GM18517 (cell line): Measurements from ENCODE around the gene GAB1.

Experiments used
- ATAC-seq: cut with Tn5 transposase; IDR thresholded peaks from one replicate; pipeline ENCODE4 v1.9.1; 2021; ENCODE audit warnings: mild to moderate bottlenecking, moderate library complexity; ENCODE audit not compliant: unreplicated experiment

The GAB1 gene

DNA sequence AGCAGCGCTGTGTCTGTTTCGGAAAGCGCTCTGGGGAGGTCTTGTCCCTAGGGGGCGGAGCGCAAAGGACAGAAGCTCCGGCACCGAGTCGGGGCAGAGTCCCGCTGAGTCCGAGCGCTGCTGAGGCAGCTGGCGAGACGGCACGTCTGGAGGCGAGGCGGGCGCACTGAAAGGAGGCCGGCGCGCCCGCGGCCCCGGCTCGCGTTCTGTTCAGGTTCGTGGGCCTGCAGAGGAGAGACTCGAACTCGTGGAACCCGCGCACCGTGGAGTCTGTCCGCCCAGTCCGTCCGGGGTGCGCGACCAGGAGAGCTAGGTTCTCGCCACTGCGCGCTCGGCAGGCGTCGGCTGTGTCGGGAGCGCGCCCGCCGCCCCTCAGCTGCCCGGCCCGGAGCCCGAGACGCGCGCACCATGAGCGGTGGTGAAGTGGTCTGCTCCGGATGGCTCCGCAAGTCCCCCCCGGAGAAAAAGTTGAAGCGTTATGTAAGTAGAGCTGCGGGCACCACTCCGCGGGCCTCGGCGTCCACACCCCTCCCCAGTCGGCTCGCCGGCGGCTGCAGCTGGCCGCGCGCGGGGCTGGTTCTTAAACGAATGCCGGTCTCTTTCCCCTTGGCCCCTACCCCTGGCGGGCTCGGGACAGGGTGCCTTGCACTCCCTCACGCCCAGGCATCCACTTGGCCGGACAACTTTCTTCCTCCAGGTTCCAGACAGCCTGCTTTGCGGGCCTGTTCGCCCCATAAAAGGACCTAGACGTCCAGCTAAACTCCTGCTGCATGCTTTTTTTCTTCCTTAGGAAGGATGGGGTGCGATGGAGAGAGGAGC, at the start of gene GAB1:
GAB1 (plus strand) TSS at position 96 of the 819 bp plus-strand sequence; CDS start at position 409, 313 bp downstream.
- ATAC-seq = peak; percentile 69

DNA sequence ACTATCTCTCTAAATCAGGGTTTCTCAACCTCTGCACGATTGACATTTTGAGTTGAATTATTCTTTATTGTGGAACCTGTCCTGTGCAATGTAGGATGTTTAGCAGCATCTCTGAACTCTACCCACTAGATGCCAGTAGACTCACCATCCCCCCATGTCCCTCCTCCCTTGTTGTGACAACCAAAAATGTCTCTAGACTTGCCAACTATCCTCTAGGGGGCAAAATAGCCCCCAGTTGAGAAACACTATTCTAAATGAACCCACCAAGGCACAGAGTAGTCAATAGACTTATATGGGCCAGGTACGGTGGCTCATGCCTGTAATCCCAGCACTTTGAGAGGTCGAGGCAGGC, 49.1 kb upstream of the GAB1 start:
- no peak for ATAC-seq

DNA sequence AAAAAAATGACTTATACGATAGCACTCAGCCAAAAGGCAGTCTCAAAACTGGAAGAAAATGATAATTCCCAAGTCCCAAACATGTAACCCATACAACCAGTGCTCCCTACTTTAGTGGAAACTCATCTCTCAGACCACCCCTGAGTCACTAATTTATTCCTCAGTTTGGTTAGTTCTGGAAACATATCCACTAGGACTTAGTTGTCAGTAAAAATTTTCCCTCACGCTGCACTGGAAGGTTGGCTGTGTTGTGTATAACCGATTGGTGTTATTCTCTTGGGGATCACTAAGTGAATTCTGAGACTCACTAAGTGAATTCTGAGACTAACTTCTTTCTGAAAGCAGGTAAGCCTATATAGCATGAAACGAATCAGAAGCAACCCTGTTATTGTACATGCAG, 48.5 kb upstream of the GAB1 start:
- ATAC-seq = no peak

DNA sequence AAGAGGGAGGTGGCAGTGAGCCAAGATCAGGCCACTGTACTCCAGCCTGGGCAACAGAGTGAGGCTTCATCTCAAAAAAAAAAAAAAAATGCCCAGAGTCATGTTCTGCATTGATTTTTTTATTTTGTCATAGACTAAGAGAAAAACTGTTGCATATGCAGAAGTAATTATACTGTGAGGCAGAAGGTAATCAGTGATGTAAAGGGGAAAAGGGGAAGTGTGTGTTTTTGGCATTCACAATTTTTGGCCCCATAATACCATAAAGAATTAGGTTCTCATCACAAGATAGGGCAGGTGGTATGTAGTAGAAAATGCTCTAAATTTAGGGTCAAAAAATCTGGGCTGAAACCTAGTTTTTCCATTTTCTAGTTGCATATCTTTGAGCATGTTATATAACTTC, 47.3 kb upstream of the GAB1 start:
- ATAC-seq = no peak

DNA sequence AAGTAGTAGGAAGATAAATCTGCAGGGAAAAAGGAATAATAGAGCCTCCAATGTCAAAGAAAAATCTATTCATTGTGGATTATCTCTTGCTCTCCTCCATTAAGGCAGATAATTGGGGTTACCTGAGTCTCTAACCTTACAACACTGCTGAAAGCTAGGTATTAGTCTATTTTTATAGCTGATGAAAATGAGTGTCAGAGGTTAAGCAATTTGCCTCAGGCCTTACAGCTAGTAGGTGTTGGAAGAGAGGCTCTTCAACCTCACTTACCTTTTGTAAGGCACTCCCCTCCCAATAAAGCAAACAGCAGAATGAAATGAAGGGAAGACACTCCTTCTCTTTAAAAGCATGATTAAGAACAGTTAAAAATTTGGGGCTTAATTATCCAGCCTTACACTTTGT, 45.4 kb upstream of the GAB1 start:
- ATAC-seq = no peak

DNA sequence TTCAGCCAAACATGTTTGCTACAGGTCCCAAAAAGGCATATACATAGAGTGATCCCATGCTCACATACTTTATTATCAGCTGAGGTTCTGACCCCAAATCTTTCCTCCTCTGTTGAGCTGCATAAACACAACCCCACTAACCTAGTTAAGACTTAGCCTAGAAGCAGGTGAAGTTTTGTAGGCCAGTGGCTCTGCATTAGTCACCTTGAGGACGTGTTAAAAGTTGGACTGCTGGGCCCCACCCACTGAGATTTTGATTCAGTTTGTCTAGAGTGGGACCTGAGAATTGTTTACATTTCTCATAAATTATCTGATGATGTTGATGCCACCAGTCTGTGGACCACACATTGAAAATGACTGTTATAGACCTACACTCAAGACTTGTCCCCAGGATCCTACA, 43.8 kb upstream of the GAB1 start:
- ATAC-seq = no peak

DNA sequence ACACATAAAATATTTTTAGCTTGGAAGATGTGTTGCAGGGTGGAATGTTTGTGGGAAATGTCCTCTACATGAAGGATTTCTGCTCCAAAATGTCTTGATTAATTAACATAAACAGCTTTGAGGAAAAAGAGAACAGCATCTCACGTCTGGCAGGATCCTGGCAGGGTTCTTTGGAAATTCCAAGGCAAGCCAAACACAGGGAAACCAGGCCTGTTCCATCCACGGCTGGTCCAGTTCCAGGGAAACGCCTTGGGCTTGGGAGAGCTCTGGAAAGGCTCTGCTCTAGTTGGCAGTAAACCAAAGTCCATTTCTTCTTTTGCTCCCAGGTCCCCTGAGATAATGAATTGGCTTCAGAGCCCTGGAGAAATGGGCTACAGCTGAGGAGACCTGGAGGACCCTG, 42.4 kb upstream of the GAB1 start:
- no peak for ATAC-seq

DNA sequence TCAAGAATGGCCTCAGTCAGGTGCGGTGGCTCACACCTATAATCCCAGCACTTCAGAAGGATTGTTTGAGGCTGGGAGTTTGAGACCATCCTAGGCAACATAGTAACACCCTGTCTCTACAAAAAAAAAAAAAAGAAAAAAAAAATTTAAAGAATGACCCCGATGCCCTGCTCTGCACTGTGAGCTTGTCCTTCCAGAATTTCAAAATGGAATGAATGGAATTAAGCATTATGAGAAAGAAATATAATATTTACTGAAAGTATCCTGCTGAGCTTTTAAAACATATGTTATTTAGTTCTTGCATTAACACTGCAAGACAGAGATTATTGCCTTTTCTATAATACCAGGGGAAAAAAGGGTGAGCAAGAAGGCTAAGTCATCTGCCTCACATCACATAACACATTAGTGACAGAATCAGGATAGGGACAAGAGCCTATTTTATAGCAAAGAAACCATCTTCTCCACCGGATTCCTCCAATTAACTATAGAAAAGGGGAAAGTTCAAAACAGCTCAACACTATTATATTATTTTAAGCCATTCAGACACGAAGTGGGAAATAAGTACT, 41.9 kb upstream of the GAB1 start:
- ATAC-seq = no peak

DNA sequence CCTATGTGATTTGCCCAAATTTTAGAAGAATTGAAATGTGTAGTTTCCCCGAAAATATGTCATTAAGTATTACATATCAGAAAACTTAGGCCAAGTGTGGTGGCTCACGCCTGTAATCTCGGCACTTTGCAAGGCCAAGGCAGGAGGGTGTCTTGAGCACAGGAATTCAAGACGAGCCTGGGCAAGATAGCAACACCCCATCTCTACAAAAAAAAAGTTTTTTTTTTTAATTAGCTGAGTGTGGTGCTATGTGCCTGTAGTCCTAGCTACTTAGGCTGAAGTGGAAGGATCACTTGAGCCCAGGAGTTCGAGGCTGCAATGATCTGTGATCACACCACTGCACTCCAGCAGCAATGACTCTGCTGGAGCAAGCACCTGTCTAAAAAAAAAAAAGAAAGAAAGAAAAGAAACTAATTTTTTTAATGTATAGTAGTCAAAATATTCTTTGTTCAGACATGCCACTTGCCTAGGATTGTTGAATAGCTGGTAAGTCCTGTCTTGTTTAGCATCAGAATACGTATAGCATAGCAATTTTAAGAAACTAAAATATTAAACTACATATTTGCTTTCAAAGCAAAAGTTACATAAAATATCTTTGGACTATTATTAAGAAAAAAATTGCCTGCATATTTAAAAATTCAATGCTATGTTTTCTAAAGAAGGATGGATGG, 40.1 kb upstream of the GAB1 start:
- no peak for ATAC-seq

DNA sequence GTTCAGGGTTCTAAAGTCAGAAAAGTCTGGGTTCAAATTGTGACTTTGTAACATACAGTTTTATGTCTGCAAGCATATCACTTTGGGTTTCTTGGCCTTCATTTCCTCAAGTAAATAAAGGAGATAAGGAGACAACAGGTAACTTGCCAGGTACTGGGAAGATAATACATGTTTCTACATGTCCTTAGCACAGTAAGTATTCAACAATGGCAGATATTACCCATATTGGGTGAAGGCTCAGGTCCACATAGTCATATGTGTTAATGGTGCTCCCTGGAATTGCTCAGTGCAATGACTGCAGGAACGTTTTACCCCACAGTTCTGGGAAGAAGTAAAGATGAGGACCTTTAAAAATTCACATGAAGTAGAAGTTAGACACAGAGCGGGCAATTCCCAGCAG, 35.8 kb upstream of the GAB1 start:
- no peak for ATAC-seq

DNA sequence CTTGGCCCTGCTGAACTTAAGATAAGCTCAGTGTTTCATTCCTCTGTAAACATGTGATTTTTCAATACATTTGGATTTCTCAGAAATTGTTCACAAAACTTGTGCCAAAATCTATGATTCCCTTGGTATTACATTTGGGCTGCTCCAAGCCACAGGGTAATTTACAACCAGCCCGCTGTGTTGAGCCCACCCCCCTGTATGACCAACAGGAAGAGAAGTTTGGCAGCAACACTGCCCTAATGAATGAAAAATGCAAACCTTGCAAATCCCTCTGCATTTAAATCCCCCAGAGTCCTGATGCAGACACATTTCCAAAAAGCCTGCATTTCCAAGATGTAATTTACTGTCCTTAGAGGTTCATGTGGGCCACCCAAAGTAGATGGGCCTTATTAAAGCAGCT, 34.1 kb upstream of the GAB1 start:
- no peak for ATAC-seq

DNA sequence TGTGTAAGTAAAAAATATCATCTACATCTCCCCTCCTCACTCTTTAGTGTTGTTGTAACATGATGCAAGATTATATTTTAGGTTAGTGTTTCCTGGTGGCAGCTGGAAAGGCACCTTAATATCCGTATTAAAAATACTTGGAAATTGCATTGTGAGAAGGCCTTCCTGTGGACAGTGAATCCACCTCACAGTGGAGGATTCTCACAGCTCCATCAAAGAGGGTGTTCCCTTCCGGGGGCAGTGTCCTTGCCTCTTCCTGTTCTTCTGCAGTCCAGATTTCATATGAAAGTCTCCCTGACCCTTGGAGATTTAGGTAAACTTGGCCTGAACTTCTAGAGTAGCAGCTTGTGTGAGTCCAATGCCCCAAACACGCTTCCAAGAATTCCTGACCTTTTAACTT, 29.9 kb upstream of the GAB1 start:
- no peak for ATAC-seq

DNA sequence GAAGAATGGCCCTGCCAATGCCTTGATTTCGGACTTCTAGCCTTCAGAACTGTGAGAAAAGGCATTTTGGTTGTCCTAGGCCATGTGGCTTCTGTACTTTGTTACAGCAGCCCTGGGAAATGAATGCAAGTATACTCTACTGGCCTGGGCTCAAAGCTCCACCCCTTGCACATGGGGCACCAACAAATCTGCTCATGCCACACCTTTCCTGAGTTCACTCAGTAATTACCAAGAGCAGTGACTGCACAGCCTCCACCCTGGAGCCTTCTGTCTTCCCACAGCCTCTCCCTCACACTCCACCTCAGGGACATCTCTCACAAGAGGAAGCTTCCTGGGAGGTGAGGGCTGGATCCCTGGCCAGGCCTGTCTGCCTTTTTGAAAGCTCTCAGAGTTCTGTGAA, 29.1 kb upstream of the GAB1 start:
- ATAC-seq = no peak

DNA sequence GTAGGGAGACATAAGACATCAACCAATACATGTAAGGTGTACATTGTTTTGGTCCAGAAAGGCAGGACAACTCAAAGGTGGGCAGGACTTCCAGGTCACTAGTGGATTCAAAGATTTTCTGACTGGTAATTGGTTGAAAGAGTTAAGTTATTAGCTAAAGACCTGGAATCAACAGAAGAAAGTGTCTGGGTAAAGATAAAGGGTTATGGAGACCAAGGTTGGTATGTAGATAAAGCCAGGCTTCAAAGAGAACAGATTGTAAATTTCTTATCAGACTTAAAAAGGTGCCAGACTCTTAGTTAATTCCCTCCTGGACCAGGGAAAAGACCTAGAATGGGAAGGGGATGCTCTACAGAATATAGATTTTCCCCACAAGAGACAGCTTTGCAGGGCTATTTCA, 28.3 kb upstream of the GAB1 start:
- no peak for ATAC-seq

DNA sequence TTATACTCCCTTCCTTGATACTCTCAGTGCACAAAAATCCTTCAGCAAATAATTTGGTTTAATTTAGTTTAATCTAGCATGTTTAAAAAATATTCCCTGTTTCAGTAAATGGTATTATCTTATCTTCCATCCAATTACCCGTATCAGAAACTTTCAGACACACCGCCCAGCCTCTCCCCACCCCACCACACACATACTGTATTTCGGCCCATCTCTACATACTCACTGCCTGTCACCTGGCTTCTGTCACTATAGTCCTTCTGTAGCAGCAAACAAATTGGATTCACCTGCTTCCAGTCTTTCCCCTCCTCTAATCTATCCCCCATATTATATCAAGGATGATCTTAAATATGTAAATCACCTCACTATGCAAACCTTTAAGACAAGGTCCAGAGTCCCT, 24.8 kb upstream of the GAB1 start:
- ATAC-seq = no peak

DNA sequence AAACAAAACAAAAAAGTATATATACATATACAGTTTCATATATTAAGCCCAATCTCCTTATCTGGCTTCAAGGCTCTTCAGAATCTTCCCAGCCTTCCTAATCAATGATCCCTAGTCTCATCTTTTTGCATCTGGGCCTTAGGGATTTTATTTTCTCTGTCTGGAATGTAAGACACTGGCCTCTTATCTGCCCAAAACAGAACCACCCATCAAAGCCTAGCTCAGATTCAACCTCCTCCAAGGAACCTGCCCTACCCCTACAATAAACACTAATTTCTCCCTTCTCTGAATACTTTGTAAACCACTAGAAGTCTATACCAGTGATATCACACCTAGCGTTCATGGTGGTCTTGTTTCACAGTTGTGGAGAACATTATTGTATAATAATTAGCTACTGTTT, 23.2 kb upstream of the GAB1 start:
- no peak for ATAC-seq

DNA sequence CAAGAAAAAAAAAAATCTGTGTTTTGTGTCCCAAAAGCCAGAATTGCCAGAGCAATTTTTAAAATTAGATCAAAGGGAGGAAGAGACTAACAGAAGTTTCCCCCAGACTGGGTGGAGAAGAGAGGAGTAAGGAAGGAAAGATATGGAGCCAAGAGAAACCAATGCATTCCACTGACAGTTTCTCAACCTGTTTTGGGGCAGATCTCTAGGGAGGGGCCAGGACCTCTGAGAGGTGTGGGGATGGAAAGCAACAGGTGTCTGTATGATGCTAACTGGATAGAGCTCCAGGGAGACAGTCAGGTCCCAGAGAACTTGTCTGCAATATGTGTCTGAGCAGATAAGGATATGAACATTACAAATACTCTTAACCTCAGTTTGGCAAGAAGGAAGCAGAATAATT, 22.7 kb upstream of the GAB1 start:
- ATAC-seq = no peak

DNA sequence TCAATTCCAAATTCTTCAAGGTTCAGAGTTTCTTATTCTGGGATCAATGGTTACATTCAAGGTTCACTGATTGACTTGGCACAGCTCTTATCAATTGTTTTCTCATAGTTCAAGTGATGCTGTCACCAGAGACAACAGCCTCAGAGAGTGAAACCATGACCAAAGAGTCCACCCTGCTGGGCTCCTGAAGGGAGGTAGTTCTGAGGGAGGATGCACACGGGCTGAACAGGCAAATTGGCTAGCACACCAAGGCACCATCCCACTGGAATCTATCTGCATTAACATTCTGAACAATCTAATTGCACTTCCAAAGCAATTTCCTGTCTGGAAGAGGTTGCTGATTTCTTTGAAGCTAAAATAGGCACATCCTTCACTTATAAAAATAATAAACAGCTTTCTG, 16.6 kb upstream of the GAB1 start:
- ATAC-seq = no peak

DNA sequence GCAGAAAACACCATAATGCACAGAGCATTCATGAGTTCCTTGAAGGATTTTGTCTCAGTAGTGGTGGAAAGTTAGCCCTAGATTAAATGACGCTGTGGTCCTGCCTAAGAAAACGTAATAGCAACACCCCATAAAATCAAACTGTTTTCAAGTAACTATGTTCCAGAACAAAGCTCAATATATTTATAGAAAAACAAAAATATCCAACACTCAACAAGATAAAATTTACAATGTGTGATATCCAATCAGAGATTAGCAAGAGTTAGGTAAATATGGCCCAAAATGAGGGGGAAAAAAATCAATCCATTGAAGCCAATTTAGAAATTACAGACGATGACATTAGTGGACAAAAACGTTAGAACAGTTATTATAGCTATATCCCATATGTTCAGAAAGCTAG, 9.9 kb upstream of the GAB1 start:
- ATAC-seq = no peak

DNA sequence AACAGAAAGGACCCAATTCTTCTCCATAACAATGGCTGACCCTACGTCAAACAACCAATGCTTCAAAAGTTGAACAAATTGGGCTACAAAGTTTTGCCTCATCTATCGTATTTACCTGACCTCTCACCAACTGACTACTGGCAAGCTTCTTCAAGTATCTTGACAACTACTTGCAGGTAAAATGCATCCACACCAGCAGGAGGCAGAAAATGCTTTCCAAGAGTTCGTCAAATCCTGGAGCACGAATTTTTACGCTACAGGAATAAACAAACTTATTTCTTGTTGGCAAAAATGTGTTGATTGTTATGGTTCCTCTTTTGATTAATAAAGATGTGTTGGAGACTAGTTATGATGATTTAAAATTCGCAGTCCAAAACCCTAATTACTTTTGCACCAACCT, 6.7 kb upstream of the GAB1 start:
- ATAC-seq = no peak

DNA sequence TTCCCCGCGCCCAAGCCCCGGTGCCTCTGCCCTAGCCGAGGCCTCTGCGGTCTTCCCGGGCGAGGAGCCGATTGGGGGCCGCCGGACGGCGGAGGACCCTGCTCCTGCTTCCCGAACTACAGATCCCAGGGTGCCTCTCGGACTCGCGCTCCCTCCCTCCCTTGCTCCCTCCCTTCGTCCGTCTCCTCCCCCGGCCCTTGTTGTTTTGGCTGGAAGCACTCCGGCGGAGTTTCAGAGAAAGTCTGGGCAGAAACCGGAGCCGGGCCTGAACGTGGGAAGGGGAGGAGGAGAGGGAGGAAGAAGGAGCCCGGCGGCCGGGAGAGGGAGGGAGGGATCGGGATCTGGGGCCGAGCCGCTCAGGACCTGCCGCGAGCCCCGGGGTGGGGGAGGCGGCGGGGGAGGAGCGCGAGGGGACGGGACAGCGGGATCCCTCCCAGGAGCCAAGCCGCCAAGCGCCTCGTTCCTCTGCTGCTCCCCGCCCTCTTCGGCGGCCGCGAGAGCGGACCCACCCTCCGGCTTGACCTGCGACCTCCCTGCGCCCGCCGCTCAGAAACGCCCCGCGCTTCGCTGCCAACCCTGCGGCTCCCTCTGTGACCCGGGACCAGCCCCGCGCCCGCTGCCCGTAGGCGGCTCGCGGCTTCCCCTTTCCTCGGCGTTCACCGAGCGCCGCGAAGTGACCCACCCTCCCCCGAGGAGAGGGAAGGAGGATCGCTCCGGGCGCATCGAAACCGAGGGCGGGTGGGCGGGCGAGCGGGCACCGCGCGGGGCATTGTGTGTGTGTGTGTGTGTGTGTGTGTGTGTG, 496 bp upstream of the GAB1 start:
- peak; percentile 33 for ATAC-seq
